Heart left ventricle (tissue), 16 donors: Measurements from ENCODE around the gene SERPINA12. TPM values are rescaled to one million over a fixed set of nuclear protein-coding genes. Genes with fewer than 3 reads are reported as not detected.

Experiments used
- ATAC-seq, 4 donors: fragments of 200-7000 bp; cut with Tn5 transposase; one replicate each; pipeline ENCODE4 v1.9.1; 2020 to 2022; ENCODE audit warnings: moderate library complexity in 4 of 4, mild to moderate bottlenecking in 3 of 4, moderate number of reproducible peaks in 1 of 4
- DNase-seq, 5 donors: peaks; one replicate each; pipeline ENCODE4 v3.0.0-alpha.2; 2020
- H3K27ac ChIP-seq, 12 donors: fragments of 200-600 bp; sonication (generic) in 4 of 12; one replicate each; pipeline versions ENCODE4 v1.5.0 to v1.8.0; 2016 to 2022; ENCODE audit warnings: mild to moderate bottlenecking in 2 of 12
- H3K27me3 ChIP-seq, 9 donors: fragments of 200-600 bp; sonication (generic) in 2 of 9; one replicate each; pipeline versions ENCODE4 v1.5.1 to v1.8.0; 2016 to 2022; ENCODE audit warnings: mild to moderate bottlenecking in 3 of 9
- H3K36me3 ChIP-seq, 9 donors: fragments of 200-600 bp; sonication (generic) in 2 of 9; one replicate each; pipeline versions ENCODE4 v1.5.0 to v1.8.0; 2018 to 2022; ENCODE audit warnings: mild to moderate bottlenecking in 2 of 9
- H3K4me1 ChIP-seq, 12 donors: fragments of 200-600 bp; sonication (generic) in 4 of 12; one replicate each; pipeline versions ENCODE4 v1.5.0 to v1.8.0; 2016 to 2022; ENCODE audit warnings: mild to moderate bottlenecking in 3 of 12
- H3K4me3 ChIP-seq, 12 donors: fragments of 200-600 bp; sonication (generic) in 4 of 12; one replicate each; pipeline versions ENCODE4 v1.5.0 to v1.8.0; 2017 to 2022; ENCODE audit warnings: mild to moderate bottlenecking in 9 of 12, moderate library complexity in 4 of 12
- H3K9me3 ChIP-seq, 12 donors: fragments of 200-600 bp; sonication (generic) in 4 of 12; one replicate each; pipeline versions ENCODE4 v1.5.0 to v1.8.0; 2016 to 2022; ENCODE audit warnings: mild to moderate bottlenecking in 1 of 12
- POLR2A ChIP-seq, 2 donors: fragments of 450-650 bp; IDR thresholded peaks; one replicate each; pipeline ENCODE4 v1.6.1; 2017; ENCODE audit warnings: antibody characterized with exemption in 2 of 2, mild to moderate bottlenecking in 2 of 2, moderate library complexity in 2 of 2
- WGBS, 4 donors: extraction: QIAGEN DNeasy Blood & Tissue Kit in 2 of 4; methylation state at CpG; one replicate each; pipeline versions ENCODE4 v1.1.5 to v1.1.7; 2013 to 2018; 5-methylcytosine and 5-hydroxymethylcytosine counted together
- intact Hi-C, 10 donors: fragments of 100-400 bp; cut with DNase I; formaldehyde crosslinking; loops; one replicate each; pipeline versions ENCODE4 v1.11.1 to v1.14.2; 2022
- polyA plus RNA-seq, 2 donors: library from polyadenylated mRNA; stranded (reverse); fragments of 200-250 nt; gene quantifications; one replicate each; pipeline ENCODE4 v1.2.3, GENCODE V29; 2013
- total RNA-seq, 9 donors: library from RNA; depleted of rRNA in 2 of 9; stranded (reverse); fragments of >200 nt in 2 of 9; fragmentation: NEBNext Ultra II Directional in 3 of 9; extraction: Animal tissue kit (Norgen Biotek cat#: 25700) in 3 of 9; gene quantifications; one replicate each; pipeline versions ENCODE4 v1.1.0 to v1.2.4, GENCODE V29; 2016 to 2023
- TF ChIP-seq, protein P1 (sequence below), 12 donors: fragments of 200-600 bp; sonication (generic) in 4 of 12; IDR thresholded peaks; one replicate each; pipeline versions ENCODE4 v1.5.0 to v1.8.0; 2018 to 2022; ENCODE audit warnings: antibody characterized with exemption in 12 of 12, mild to moderate bottlenecking in 5 of 12
- donor health status: ischemic (EF 13 %, LVEDD 7.1; RV severe dilation, severe dysfunction).
- donor health status: healthy with polysubstance abuse.
- donor health status: DM: no; HTN: yes; CAD: no.
- donor health status: DM: no; HTN: no; CAD: no.
- donor health status: ischemic (EF 25% LVEDD 6.9; RV normal size, moderate dysfunction).
- donor health status: ischemic (EF 25% LVEDD 5.7; RV mildly dilated, moderate dysfunction).
- donor health status: healthy.
- donor health status: DM: yes; HTN: yes; CAD: no.
- donor health status: ischemic (EF 35%, LVEDD 5.7; RV mildly dilated, moderate dysfunction).
- donor health status: nonischemic (EF 11% LVEDD 7.7; RV severe dilation, severe dysfunction).
- donor health status: DM: yes; HTN: yes; CAD: no.
- donor health status: PGD.
- donor health status: ischemic (EF 29% LVEDD 5.4; RV normal size, mild dysfunction).
- donor health status: nonischemic (EF 23%, LVEDD 6.1; RV moderate dilation, normal function).

SERPINA12 gene
- total and polyA plus RNA-seq, 11 donors = not detected

- 69 to 77% (median 72%) methylated on average over 5 of the region's 5 CpGs for WGBS, 4 donors
- no peak for DNase-seq
- Histone ChIP-seq H3K36me3 (no peaks in the 10 kb centered on the region), H3K4me1 (no peaks in the 10 kb centered on the region), H3K4me3 (no peak overlapping the region), H3K27me3 (peaks cover 0 to 8% (median 0%) of the 10 kb centered on the region in 9 donors), H3K9me3 (peaks cover 0 to 13% (median 0%) of the 10 kb centered on the region in 12 donors), H3K27ac (no peak overlapping the region)
- no peak for ATAC-seq
- TF ChIP-seq, protein P1, sequence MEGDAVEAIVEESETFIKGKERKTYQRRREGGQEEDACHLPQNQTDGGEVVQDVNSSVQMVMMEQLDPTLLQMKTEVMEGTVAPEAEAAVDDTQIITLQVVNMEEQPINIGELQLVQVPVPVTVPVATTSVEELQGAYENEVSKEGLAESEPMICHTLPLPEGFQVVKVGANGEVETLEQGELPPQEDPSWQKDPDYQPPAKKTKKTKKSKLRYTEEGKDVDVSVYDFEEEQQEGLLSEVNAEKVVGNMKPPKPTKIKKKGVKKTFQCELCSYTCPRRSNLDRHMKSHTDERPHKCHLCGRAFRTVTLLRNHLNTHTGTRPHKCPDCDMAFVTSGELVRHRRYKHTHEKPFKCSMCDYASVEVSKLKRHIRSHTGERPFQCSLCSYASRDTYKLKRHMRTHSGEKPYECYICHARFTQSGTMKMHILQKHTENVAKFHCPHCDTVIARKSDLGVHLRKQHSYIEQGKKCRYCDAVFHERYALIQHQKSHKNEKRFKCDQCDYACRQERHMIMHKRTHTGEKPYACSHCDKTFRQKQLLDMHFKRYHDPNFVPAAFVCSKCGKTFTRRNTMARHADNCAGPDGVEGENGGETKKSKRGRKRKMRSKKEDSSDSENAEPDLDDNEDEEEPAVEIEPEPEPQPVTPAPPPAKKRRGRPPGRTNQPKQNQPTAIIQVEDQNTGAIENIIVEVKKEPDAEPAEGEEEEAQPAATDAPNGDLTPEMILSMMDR (IDR thresholded peaks at IDR 0.05) = no peak
- no peak for TF ChIP-seq POLR2A (IDR thresholded peaks at IDR 0.05)
- intact Hi-C loops = no loop called here
These were observed 44.2 kb downstream of the SERPINA12 start for GRCh38 chr14:94465042-94465441.

DNA sequence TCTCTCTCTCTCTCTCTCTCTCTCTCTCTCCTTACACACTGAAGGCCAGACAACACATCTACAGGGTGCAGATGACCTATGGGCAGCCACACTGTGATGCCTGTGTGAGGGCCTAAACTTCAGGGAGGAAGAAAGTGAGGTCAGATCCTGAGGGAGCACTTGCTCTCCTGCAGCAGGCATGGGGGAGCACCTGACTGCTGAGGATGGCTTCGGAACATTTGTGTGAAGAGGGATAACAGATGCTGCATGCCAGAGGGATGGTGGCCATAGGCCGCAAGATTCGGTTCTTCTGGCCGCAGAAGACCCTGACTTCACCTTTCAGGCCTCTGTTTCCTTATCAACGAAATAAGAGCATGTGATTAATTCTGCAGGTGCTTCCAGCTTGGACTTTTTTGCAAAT, 45.0 kb downstream of the SERPINA12 start:
- TF ChIP-seq, protein P1 (IDR thresholded peaks at IDR 0.05) = no peak
- no peak for TF ChIP-seq POLR2A (IDR thresholded peaks at IDR 0.05)
- Histone ChIP-seq H3K27me3 (peaks cover 0 to 8% (median 0%) of the 10 kb centered on the region in 9 donors), H3K4me3 (no peak overlapping the region), H3K4me1 (no peaks in the 10 kb centered on the region), H3K9me3 (peaks cover 0 to 13% (median 0%) of the 10 kb centered on the region in 12 donors), H3K36me3 (no peaks in the 10 kb centered on the region), H3K27ac (no peak overlapping the region)
- WGBS, 4 donors = 76 to 91% (median 81%) methylated on average over 5 of the region's 5 CpGs
- ATAC-seq (no peak), DNase-seq (no peak)
- intact Hi-C loops = no loop called here

DNA sequence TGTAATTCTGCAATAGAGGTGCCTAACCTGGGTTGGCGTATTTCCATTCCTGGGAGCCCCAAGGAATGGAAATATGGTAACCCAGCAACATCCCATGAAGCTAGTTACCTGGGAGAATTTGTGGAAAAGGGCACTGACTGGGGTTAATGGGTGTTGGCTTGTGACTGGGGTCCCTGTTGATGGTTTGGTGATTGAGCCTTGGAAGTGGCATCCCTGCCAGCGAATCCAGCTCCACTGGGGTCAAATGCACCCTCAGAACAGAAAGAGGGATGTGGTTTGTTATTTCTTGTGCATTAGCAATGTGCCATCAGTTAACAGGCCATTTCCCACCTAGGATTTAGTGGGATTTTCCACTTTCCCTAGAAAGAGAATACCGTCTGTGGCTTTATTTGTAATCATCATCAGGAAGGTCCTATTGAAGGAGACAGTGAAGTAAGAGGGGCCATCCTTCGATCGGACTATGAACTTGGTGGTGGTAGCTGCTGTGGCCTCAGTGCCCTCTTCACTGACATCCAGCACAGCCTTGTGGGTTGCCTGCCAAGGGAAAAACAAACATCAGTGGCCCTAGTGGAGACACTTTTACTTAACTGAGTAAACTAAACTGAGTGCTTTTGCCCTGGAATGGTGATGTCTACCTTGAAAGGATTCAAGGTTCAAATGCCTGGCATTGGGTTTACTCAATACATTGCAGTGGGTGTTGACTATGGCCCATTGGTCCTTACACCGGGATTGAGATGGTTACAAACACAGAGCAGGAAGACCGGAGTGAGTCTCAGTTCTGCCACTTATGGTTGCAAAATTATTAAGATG, 46.3 kb downstream of the SERPINA12 start:
- Histone ChIP-seq H3K36me3 (no peaks in the 10 kb centered on the region), H3K27ac (no peak overlapping the region), H3K4me1 (no peaks in the 10 kb centered on the region), H3K27me3 (peaks cover 0 to 8% (median 0%) of the 10 kb centered on the region in 9 donors), H3K4me3 (no peak overlapping the region), H3K9me3 (peaks cover 0 to 13% (median 0%) of the 10 kb centered on the region in 12 donors)
- intact Hi-C loops = no loop called here
- DNase-seq (no peak), ATAC-seq (no peak)
- 79 to 87% (median 83%) methylated on average over 7 of the region's 7 CpGs for WGBS, 4 donors
- TF ChIP-seq, protein P1 (IDR thresholded peaks at IDR 0.05) = no peak
- TF ChIP-seq POLR2A (IDR thresholded peaks at IDR 0.05) = no peak

GRCh38 chr14:94462219-94462551, 47.1 kb downstream of the SERPINA12 start:
- Histone ChIP-seq H3K4me3 (no peak overlapping the region), H3K9me3 (peaks cover 0 to 14% (median under 1%) of the 10 kb centered on the region in 12 donors), H3K27ac (no peak overlapping the region), H3K27me3 (peaks cover 0 to 8% (median 0%) of the 10 kb centered on the region in 9 donors), H3K4me1 (no peaks in the 10 kb centered on the region), H3K36me3 (no peaks in the 10 kb centered on the region)
- DNase-seq (no peak), ATAC-seq (no peak)
- no peak for TF ChIP-seq POLR2A (IDR thresholded peaks at IDR 0.05)
- TF ChIP-seq, protein P1 (IDR thresholded peaks at IDR 0.05) = no peak
- intact Hi-C loops = no loop called here
- 83 to 88% (median 86%) methylated on average over 6 of the region's 6 CpGs for WGBS, 4 donors
